Coronary artery (tissue), 2 donors: ENCODE measurements around the gene PCLO.

Source experiments
- DNase-seq: peaks from one replicate; pipeline ENCODE4 v3.0.0-alpha.2; 2017; ENCODE audit warnings: low spot score
- H3K27ac ChIP-seq, 2 donors: fragments of 200-600 bp; sonication (generic); one replicate each; pipeline ENCODE4 v1.5.1; 2016 to 2019
- H3K4me3 ChIP-seq: fragments of 200-600 bp; sonication (generic); 2 replicates; pipeline ENCODE4 v1.5.1; 2016; ENCODE audit warnings: mild to moderate bottlenecking, moderate library complexity
- TF ChIP-seq, protein P1 (sequence below): fragments of 200-600 bp; sonication (generic); IDR thresholded peaks from one replicate; pipeline ENCODE4 v1.5.1; 2019; ENCODE audit warnings: antibody characterized with exemption

PCLO gene

DNA sequence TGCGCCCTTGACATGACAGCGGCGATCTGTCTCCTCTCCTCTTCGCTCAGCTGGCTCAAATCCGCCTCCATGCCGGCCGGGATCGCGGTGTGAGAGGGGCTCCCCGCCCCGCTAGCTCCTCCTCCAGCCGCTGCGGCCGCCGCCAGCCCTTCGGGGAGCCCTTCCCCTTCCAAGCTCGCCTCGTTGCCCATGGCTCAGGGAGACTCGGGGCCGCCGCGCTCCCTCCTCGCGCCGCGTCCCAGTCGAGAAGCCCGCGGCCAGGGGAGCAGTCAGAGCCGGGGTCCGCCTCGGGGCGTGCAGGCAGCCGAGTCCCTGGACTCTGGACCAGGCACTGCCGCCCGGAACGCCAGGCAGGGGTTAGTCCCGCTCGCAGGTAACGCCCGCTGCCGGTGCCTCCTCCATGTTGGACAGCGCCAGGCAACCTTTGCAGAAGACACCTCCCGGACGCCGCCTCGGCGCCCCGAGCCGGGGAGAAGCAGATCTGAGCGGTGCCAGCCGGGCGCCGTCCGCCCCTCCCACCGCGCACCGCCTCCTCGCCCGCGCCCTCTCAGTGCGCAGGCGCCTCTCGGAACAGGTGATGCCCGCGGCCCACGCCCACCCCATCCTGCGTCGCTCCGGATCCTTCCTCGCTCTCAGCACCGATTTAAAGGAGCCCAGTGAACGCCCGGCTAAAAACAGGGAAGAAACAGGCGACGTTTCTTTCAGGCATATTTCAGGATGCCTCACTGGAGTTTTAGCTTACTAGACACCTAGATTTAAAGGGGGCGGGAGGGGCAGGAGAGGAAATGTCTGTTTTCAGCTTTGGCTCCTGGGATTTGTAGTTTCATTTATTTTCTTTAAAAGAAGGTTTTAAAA is at the start of gene PCLO:
PCLO (minus strand) TSS at position 483 of the 855 bp plus-strand sequence; CDS start at position 191, 292 bp downstream.
- DNase-seq, result peak; percentile 64
- TF ChIP-seq, protein P1, sequence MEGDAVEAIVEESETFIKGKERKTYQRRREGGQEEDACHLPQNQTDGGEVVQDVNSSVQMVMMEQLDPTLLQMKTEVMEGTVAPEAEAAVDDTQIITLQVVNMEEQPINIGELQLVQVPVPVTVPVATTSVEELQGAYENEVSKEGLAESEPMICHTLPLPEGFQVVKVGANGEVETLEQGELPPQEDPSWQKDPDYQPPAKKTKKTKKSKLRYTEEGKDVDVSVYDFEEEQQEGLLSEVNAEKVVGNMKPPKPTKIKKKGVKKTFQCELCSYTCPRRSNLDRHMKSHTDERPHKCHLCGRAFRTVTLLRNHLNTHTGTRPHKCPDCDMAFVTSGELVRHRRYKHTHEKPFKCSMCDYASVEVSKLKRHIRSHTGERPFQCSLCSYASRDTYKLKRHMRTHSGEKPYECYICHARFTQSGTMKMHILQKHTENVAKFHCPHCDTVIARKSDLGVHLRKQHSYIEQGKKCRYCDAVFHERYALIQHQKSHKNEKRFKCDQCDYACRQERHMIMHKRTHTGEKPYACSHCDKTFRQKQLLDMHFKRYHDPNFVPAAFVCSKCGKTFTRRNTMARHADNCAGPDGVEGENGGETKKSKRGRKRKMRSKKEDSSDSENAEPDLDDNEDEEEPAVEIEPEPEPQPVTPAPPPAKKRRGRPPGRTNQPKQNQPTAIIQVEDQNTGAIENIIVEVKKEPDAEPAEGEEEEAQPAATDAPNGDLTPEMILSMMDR, result no peak
- peak within 1 kb of the TSS in 1 of 2 donors; percentile 42 for H3K27ac ChIP-seq
- peak within 1 kb of the TSS; percentile 81 for H3K4me3 ChIP-seq

GRCh38 chr7:83211685-83212084 is 49.0 kb upstream of the PCLO start:
- DNase-seq, result no peak
- TF ChIP-seq, protein P1, result no peak
- Histone ChIP-seq H3K4me3 (no peak overlapping the region), H3K27ac (no peak overlapping the region)

DNA sequence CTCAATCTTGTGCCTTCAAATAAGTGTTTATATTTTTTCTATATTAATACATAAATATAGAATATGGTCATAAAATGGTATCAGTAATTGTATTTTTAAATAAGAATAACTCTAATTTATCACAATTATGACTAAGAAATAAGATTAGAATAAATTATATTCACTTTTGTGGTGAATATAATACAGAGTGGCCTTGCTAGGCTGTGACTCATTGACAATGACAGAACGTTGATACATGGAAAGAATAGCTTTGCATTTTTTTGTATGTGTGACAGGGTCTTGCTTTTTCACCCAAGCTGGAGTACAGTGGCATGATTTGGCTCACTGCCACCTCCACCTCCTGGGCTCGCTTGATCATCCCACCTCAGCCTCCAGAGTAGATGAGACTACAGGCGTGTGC is 47.8 kb upstream of the PCLO start:
- TF ChIP-seq, protein P1, result no peak
- H3K4me3 ChIP-seq, result no peak overlapping the region
- H3K27ac ChIP-seq, result no peak overlapping the region
- DNase-seq, result no peak

DNA sequence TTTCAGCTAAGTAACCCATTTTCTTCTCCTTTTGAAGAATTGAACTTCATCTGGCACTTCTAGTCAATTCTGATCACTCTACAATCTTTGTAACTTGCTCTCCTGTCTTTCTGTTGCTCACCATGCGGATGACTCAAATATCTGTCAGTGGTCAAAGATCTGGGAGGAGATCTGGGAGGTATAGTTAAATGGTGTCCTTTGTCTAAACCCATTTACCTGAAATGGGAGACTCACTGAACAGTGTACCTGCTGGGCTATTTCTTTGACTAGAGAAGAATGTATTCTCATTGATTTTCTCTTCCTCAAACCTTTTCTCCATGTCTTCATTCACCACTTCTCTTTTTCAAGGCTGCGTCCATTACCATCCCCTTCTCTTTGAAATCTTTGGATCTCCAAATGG is 42.0 kb upstream of the PCLO start:
- TF ChIP-seq, protein P1, result no peak
- DNase-seq, result no peak
- H3K4me3 ChIP-seq, result no peak overlapping the region
- no peak overlapping the region for H3K27ac ChIP-seq

DNA sequence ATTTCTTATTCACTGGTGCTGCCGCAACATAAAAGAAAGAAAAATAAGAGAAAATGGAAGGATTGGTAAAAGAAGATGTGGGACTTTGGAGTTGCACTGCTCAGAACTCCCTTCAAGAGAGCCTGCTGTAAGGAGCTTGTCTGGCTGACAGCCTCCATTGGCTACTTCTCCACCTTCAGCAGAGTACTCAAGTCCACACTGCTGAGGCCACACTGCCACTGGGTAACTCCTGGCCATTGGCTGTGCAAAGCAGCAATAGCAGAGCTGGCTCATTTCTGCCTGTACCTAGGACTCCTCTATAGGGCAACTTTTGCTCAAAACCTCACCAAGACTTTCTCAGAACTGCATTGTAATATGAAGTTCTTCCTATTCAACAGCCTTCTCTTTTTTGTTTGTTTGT is 38.7 kb upstream of the PCLO start:
- no peak overlapping the region for H3K27ac ChIP-seq
- H3K4me3 ChIP-seq, result no peak overlapping the region
- TF ChIP-seq, protein P1, result no peak
- DNase-seq, result no peak

DNA sequence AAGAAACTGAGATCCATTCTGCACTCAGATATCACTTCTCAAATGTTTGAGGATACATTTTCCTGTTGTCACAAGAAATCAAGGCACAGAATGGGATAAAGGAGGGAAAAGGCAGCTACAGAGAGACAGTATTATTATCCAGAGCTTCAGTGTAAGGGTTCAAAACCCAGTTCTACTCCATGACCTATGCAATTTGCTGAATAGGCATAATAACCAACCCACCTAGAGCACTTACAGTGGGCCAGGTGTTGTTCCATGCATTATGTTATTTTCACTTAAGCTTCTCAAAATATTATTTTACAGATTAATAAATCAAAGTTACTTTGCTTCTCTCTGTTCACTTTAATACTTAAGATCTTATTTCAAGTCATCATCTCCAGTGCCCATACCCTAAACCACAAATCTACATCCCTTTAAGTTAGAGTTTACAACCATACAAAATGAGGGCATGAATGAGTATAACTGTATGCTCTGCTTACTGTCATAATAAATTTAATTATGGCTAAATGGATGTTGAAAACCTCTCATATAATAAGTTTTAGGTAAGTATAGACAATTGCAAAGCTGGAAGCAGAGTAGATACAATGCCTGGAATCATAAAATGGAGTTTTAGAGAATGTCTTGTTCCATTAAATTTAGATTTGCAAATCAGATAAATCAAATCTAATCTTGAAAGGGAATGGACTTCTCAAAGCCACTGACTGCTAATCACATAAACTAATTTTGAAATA is 28.1 kb upstream of the PCLO start:
- Histone ChIP-seq H3K4me3 (no peak overlapping the region), H3K27ac (no peak overlapping the region)
- no peak for DNase-seq
- TF ChIP-seq, protein P1, result no peak
